LoVo (cell line): ENCODE data around the gene NOXA1.
"Not testable (repeated sequence)": the region's sequence is repeated elsewhere in the genome, so short reads cannot be mapped to it uniquely, and the experiment has no call there.

Source experiments
- DNase-seq: peaks from one replicate; pipeline ENCODE4 v3.0.0-alpha.2; 2016; ENCODE audit warnings: low spot score

The NOXA1 gene

GRCh38 chr9:137465000-137465719 lies 42.0 kb downstream of the NOXA1 start:
- no peak for DNase-seq

- no peak for DNase-seq
These were observed 42.7 kb downstream of the NOXA1 start for GRCh38 chr9:137465720-137466388.

- DNase-seq = not testable (repeated sequence)
These were observed 43.3 kb downstream of the NOXA1 start for GRCh38 chr9:137466389-137467085.

- no peak for DNase-seq
These were observed 44.0 kb downstream of the NOXA1 start for GRCh38 chr9:137467161-137467581.

- no peak for DNase-seq
These were observed 44.7 kb downstream of the NOXA1 start for GRCh38 chr9:137467896-137468295.

GRCh38 chr9:137470785-137471184 lies 47.6 kb downstream of the NOXA1 start:
- no peak for DNase-seq

GRCh38 chr9:137474271-137474670 lies 51.1 kb downstream of the NOXA1 start:
- no peak for DNase-seq

- DNase-seq = no peak
These were observed 52.5 kb downstream of the NOXA1 start for GRCh38 chr9:137475666-137476065.

GRCh38 chr9:137476856-137477255 lies 53.7 kb downstream of the NOXA1 start:
- no peak for DNase-seq

- no peak for DNase-seq
These were observed 54.8 kb downstream of the NOXA1 start for GRCh38 chr9:137477778-137478612.

GRCh38 chr9:137478613-137478961 lies 55.4 kb downstream of the NOXA1 start:
- DNase-seq = no peak

GRCh38 chr9:137478962-137479861 lies 56.0 kb downstream of the NOXA1 start:
- DNase-seq = no peak

- DNase-seq = no peak
These were observed 56.9 kb downstream of the NOXA1 start for GRCh38 chr9:137479892-137480685.

GRCh38 chr9:137480686-137481683 lies 57.8 kb downstream of the NOXA1 start:
- no peak for DNase-seq

GRCh38 chr9:137482094-137482781 lies 59.0 kb downstream of the NOXA1 start:
- DNase-seq = no peak
